Prostate gland (tissue), 2 donors: ENCODE measurements around the gene GTF2F1.

ENCODE experiments used
- POLR2A ChIP-seq: fragments of 450-650 bp; IDR thresholded peaks from one replicate; pipeline ENCODE4 v1.6.1; 2016; ENCODE audit warnings: antibody characterized with exemption, mild to moderate bottlenecking
- POLR2AphosphoS5 ChIP-seq: sonication (generic); formaldehyde crosslinking; IDR thresholded peaks from one replicate; pipeline ENCODE4 v1.6.1; 2017; ENCODE audit warnings: antibody characterized with exemption
- TF ChIP-seq, protein P1 (sequence below), 4 experiments: fragments of 200-600 bp in 2 of 4; fragments of 450-650 bp in 2 of 4; sonication (generic) in 2 of 4; IDR thresholded peaks; 1 replicate in 3 of 4; 2 replicates in 1 of 4; pipeline ENCODE4 v1.5.1; 2016 to 2019; ENCODE audit warnings: antibody characterized with exemption in 4 of 4, mild to moderate bottlenecking in 2 of 4, moderate library complexity in 2 of 4

DNA sequence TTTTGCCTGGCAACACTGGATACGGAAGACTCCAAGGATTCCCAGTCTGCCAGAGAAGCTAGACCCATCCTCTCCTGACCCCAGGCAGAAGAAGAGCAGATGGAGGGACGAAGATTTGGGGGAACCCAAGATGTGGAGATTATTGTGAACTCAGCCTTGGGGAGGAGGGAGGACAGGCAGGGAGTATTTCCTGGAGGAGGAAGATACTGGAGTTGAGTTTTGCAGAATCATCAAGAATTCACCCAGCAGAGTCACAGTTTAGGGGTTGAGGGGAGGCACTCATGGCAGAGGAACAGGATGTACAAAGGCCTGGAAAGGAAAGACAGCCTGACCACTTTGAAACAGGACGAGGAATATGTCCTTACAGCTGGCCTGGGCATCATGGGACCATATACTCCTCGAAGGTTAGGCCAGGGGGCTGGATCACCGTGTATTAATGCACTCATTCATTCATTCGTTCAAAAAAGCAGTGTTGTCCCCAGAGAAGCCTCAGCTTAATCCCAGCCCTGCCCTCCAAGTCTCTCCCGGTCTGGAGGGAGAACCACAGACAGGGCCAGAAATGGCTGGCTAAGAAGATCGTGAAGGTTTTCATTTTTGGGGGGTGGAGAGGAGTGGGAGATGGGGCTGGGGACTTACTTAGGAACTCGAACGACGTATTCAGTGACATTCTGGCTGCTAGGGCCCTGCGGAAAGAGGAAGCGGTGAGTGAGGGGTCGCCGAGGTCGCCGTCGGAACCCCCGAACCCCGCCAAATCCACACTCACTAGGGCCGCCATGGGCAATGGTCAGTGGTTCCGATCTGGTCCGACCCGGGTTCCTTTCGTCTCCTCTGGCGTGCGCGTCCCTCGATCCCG lies 517 bp downstream of the GTF2F1 start:
- TF ChIP-seq, protein P1, sequence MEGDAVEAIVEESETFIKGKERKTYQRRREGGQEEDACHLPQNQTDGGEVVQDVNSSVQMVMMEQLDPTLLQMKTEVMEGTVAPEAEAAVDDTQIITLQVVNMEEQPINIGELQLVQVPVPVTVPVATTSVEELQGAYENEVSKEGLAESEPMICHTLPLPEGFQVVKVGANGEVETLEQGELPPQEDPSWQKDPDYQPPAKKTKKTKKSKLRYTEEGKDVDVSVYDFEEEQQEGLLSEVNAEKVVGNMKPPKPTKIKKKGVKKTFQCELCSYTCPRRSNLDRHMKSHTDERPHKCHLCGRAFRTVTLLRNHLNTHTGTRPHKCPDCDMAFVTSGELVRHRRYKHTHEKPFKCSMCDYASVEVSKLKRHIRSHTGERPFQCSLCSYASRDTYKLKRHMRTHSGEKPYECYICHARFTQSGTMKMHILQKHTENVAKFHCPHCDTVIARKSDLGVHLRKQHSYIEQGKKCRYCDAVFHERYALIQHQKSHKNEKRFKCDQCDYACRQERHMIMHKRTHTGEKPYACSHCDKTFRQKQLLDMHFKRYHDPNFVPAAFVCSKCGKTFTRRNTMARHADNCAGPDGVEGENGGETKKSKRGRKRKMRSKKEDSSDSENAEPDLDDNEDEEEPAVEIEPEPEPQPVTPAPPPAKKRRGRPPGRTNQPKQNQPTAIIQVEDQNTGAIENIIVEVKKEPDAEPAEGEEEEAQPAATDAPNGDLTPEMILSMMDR (IDR thresholded peaks at IDR 0.05) = no peak
- TF ChIP-seq POLR2AphosphoS5 (no peak), POLR2A (no peak)
